ENCODE measurements around the gene PRR7.

PRR7 gene

DNA sequence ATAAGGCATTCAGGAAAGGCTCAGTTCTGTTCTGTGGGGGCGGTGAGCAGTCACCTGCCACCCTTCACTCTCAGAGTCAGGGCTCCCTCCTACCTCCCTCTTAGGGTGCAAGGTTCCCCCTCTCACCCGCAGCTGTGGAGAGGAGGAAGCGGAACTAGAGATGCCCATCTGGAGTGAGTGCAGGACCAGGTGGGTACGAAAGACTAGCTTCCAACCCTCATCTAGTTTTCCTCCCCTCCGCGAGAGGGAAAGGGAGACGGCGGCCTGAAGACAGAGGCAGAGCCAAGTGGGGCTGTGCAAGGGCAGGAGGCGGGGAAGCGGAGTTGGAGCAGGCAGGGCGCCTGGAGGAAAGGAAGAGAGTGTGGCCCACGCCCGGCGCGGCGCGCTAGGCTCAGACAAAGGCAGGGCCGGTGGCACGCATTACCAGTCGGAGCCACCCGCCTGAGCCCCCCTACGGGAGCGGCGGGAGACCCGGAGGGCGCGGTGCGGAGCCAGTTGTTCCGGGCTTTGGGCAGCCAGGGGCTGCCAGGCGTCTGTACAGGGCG is 7.3 kb downstream of the PRR7 start:
- no peak for DNase-seq

GRCh38 chr5:177454397-177455035 is 7.9 kb downstream of the PRR7 start:
- DNase-seq = peak; percentile 95

DNA sequence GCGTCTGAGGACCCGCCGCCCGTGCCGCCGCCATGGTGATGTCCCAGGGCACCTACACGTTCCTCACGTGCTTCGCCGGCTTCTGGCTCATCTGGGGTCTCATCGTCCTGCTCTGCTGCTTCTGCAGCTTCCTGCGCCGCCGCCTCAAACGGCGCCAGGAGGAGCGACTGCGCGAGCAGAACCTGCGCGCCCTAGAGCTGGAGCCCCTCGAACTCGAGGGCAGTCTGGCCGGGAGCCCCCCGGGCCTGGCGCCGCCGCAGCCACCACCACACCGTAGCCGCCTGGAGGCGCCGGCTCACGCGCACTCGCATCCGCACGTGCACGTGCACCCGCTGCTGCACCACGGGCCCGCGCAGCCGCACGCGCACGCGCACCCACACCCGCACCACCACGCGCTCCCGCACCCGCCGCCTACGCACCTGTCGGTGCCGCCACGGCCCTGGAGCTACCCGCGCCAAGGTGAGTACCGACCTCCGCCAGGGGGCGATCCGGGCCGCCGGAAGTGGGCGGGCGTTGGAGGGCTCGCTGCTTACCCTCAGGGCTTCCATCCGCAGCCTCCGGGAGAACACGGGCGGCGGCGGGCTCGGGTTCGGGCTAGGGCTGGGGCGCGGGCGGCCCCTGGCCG is 8.5 kb downstream of the PRR7 start:
- peak; percentile 90 for DNase-seq

DNA sequence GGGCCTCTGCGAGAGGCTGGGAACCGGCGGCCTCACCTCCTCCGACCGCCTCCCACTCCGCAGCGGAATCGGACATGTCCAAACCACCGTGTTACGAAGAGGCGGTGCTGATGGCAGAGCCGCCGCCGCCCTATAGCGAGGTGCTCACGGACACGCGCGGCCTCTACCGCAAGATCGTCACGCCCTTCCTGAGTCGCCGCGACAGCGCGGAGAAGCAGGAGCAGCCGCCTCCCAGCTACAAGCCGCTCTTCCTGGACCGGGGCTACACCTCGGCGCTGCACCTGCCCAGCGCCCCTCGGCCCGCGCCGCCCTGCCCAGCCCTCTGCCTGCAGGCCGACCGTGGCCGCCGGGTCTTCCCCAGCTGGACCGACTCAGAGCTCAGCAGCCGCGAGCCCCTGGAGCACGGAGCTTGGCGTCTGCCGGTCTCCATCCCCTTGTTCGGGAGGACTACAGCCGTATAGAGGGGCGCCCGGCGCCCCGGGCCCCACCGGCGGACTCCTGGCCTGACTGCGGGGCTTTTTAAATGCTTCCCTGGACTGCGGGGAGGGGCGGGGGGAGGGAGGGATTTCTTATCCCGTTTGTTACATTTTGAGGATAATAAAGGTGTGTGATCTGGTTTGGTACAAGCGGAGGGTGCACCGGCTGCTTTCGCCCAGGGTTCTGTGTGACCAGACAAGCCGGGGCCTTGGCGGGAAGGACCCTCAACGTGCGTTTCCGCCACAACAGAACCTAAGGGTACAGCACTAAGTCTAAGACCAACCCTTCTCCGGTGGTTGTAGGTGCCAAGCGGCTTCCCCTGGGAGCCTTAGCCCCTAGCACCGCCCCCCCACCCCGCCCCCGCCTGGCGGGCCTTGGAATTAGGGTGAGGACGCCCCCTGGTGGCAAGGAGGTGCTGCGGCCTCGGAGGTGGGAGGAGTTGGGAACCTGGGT is 9.3 kb downstream of the PRR7 start:
- peak; percentile 98 for DNase-seq

GRCh38 chr5:177456591-177456964 is 10.0 kb downstream of the PRR7 start:
- DNase-seq = no peak

- no peak for DNase-seq
Measured at GRCh38 chr5:177456976-177457851, 10.6 kb downstream of the PRR7 start.

DNA sequence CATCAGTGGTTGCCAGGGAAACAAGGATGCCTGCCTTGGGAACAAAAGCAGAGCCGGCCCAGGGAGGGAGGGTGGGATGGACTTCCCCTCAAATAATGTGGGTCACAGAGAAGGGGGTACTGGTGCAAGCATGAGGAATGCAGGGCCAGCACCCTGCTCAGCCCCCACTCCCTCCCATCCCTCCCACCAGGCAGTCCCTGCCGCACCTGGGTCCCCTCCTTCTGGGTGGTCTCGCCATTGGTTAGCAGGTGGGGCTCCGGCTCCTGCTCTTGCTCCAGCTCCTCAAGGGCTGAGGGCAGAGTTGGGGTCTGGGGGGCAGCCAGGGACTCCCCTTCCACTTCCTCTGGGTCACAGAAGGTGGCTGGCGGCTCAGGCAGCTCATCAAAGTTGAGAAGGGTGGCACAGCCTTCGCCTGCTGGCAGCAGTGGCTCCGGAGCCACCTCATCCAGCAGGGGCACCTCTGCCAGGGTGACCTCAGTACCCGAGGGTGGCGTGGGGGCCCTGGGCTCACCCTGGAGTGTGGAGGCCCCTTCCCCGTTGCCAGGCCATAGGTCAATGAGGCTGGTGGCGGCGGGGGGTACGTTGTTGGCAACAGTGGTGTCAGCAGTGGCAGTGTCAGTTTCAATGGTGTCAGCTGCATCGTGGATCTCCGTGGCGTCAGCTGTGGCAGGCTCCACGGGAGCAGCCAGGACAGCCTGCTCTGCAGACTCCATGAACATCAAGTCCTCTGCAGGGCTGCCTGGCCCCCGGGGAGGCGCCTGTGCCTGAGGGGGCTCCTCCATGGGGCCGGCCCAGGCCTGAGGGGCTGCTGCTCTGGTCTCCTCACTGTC is 11.5 kb downstream of the PRR7 start:
- no peak for DNase-seq

GRCh38 chr5:177458912-177459350 is 12.3 kb downstream of the PRR7 start:
- DNase-seq = no peak

GRCh38 chr5:177459357-177459756 is 12.7 kb downstream of the PRR7 start:
- DNase-seq = no peak

- no peak for DNase-seq
Measured at GRCh38 chr5:177459819-177460628, 13.4 kb downstream of the PRR7 start.

GRCh38 chr5:177462021-177462670 is 15.5 kb downstream of the PRR7 start:
- no peak for DNase-seq

GRCh38 chr5:177465044-177465443 is 18.4 kb downstream of the PRR7 start:
- no peak for DNase-seq

GRCh38 chr5:177466861-177467260 is 20.2 kb downstream of the PRR7 start:
- no peak for DNase-seq

- DNase-seq = no peak
Measured at GRCh38 chr5:177467436-177467835, 20.8 kb downstream of the PRR7 start.

DNA sequence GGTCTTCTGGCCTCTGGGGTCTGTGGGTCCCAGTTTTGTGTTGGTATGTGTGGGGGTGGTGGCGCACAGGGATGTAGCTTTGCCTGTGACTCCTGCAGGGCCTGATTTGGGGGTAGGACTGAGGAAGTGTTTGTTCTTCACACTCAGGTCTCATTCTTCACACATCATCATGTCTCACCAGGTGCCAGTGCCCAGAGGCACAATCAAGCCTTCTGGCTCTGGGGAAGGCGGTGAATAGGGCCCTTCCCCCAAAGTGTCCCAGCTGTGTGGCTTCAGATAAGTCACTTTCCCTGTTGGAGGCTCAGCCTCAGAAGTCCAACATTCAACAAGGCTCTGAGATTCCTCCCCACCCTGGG is 21.7 kb downstream of the PRR7 start:
- no peak for DNase-seq

GRCh38 chr5:177468685-177469628 is 22.3 kb downstream of the PRR7 start:
- no peak for DNase-seq

- no peak for DNase-seq
Measured at GRCh38 chr5:177469750-177470525, 23.3 kb downstream of the PRR7 start.
